GM12878 (cell line): ENCODE measurements around the gene FZD10.

Experiments
- CBFB ChIP-seq: IDR thresholded peaks from 2 replicates; pipeline ENCODE4 v1.6.1; 2016; ENCODE audit warnings: antibody characterized with exemption, low read depth
- CEBPZ ChIP-seq: fragments of 150-350 bp; IDR thresholded peaks from 2 replicates; pipeline ENCODE4 v1.6.1; 2016; ENCODE audit warnings: low read depth, low read length
- CTCF ChIP-seq, 3 experiments: IDR thresholded peaks in 2 of 3; conservative IDR thresholded peaks in 1 of 3; 2 replicates each; pipeline ENCODE4 v1.5.1; 2011; ENCODE audit warnings: low read depth in 3 of 3, low read length in 3 of 3, mild to moderate bottlenecking in 3 of 3, control low read depth in 2 of 3, moderate library complexity in 2 of 3, inconsistent platforms in 1 of 3, mixed read lengths in 1 of 3; ENCODE audit not compliant: control insufficient read depth in 2 of 3, insufficient read depth in 1 of 3; ENCODE audit errors: extremely low read depth in 1 of 3
- MTA3 ChIP-seq: IDR thresholded peaks from 2 replicates; pipeline ENCODE4 v1.6.1; 2012; ENCODE audit warnings: low read length, inconsistent platforms, borderline replicate concordance
- PML ChIP-seq: IDR thresholded peaks from 2 replicates; pipeline ENCODE4 v1.6.1; 2012; ENCODE audit warnings: low read length, inconsistent platforms
- POLR2A ChIP-seq: IDR thresholded peaks from 2 replicates; pipeline ENCODE4 v1.6.1; 2011; ENCODE audit warnings: low read depth, mild to moderate bottlenecking, low read length
- RFX5 ChIP-seq: IDR thresholded peaks from 2 replicates; pipeline ENCODE4 v1.6.1; 2011; ENCODE audit warnings: low read depth, low read length, improper control_type of control experiment
- SIX5 ChIP-seq: IDR thresholded peaks from 2 replicates; pipeline ENCODE4 v1.6.1; 2011; ENCODE audit warnings: mild to moderate bottlenecking, low read depth, low read length, moderate library complexity; ENCODE audit not compliant: severe bottlenecking
- SP1 ChIP-seq: IDR thresholded peaks from one replicate; pipeline ENCODE4 v1.6.1; 2011; ENCODE audit warnings: low read depth, low read length
- STAT1 ChIP-seq: fragments of 450-650 bp; conservative IDR thresholded peaks from 2 replicates; pipeline ENCODE4 v1.6.1; 2014; ENCODE audit warnings: antibody characterized with exemption, mild to moderate bottlenecking
- TF ChIP-seq, protein P1 (sequence below): IDR thresholded peaks from 2 replicates; pipeline ENCODE4 v1.6.1; 2011; ENCODE audit warnings: low read depth, mild to moderate bottlenecking, low read length, moderate library complexity, borderline replicate concordance; ENCODE audit errors: extremely low read depth

DNA sequence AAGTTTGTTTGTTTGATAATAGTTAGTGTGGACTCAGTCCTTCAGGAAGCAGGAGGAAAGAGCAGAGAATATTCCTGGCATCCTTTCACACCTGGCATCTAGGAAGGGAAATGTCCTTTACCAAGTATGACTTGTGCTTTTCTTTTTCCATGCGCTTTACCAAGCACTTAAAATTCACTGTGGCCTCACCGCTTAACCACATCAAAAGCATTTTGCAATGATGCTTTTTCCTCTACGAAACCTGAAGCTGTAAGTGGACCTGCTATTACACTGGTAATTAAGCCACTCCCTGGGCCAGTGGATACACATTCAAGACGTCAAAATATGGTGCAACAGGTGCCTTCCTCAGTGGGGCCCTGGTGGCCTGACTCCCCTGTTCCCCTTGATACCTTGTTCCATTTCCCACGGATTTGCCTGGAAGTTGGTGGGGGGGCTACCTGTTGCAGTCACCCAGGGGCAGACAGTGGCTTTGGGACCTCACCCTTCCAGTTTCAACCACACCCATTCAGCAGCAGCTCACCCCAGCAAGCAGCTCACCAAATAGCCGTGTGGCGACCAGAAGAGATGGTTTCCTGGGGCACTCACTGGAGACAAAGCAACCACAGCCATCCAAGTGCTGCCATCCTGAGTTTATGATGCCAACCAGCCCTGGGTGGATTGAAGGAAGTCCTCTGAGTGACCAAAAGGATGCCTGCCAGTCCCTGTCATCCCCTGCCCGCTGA, 14.2 kb upstream of the FZD10 start:
- TF ChIP-seq MTA3 (no peak), CBFB (no peak), PML (no peak), CTCF (IDR thresholded peaks at IDR 0.05 in 2 of 3, conservative IDR thresholded peaks at IDR 0.05 in 1 of 3; ENCODE audit: control insufficient read depth in 2 of 3, extremely low read depth in 1 of 3, insufficient read depth in 1 of 3, low read depth in 3 of 3, low read length in 3 of 3) (no peak), CEBPZ (no peak), SP1 (no peak), RFX5 (no peak), SIX5 (no peak), STAT1 (no peak), POLR2A (no peak)
- TF ChIP-seq, protein P1, sequence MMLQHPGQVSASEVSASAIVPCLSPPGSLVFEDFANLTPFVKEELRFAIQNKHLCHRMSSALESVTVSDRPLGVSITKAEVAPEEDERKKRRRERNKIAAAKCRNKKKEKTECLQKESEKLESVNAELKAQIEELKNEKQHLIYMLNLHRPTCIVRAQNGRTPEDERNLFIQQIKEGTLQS = no peak
